NB4 (cell line): ENCODE data around the gene SLIT1.

ENCODE experiments used
- MYC ChIP-seq: IDR thresholded peaks from 2 replicates; pipeline ENCODE4 v1.6.1; 2011; ENCODE audit warnings: low read depth, low read length
- POLR2A ChIP-seq: IDR thresholded peaks from 2 replicates; pipeline ENCODE4 v1.6.1; 2011; ENCODE audit warnings: mild to moderate bottlenecking; ENCODE audit not compliant: insufficient read length; ENCODE audit errors: extremely low read depth
- TF ChIP-seq, protein P1 (sequence below): IDR thresholded peaks from one replicate; pipeline ENCODE4 v1.5.1; 2012; ENCODE audit warnings: low read depth, low read length

DNA sequence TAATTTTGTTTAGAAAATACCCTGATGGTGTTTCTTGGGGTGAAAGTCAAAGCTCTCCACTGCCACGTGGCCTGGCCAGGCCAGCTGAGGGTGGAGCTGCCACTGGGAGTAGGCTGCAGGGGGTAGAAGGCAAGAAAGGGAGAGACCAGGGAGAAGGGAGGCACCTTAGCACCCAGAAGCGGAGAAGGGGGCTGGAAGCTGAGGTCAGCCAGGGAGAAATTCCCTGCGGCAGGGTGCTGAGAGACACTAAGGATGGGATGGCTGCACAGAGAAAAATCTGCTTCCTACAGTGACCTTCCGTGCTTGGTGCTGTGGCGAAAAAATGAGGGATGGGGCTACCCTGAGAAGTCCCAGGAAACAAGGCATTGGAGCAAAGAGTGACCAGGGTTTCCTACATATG lies 143.7 kb downstream of the SLIT1 start:
- no peak for TF ChIP-seq POLR2A
- TF ChIP-seq MYC: no peak
- TF ChIP-seq, protein P1, sequence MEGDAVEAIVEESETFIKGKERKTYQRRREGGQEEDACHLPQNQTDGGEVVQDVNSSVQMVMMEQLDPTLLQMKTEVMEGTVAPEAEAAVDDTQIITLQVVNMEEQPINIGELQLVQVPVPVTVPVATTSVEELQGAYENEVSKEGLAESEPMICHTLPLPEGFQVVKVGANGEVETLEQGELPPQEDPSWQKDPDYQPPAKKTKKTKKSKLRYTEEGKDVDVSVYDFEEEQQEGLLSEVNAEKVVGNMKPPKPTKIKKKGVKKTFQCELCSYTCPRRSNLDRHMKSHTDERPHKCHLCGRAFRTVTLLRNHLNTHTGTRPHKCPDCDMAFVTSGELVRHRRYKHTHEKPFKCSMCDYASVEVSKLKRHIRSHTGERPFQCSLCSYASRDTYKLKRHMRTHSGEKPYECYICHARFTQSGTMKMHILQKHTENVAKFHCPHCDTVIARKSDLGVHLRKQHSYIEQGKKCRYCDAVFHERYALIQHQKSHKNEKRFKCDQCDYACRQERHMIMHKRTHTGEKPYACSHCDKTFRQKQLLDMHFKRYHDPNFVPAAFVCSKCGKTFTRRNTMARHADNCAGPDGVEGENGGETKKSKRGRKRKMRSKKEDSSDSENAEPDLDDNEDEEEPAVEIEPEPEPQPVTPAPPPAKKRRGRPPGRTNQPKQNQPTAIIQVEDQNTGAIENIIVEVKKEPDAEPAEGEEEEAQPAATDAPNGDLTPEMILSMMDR: no peak
